ENCODE results near the gene NAALADL2. TPM values are rescaled to one million over a fixed set of nuclear protein-coding genes. Genes with fewer than 3 reads are reported as not detected.
"Not testable (repeated sequence)": the region's sequence is repeated elsewhere in the genome, so short reads cannot be mapped to it uniquely, and the experiment has no call there.

NAALADL2 gene
- total and polyA plus RNA-seq, 2 donors (not counting 3 experiments of a cell fraction or from before 2014, with no cell fraction given): 1.1 to 4.0 TPM

DNA sequence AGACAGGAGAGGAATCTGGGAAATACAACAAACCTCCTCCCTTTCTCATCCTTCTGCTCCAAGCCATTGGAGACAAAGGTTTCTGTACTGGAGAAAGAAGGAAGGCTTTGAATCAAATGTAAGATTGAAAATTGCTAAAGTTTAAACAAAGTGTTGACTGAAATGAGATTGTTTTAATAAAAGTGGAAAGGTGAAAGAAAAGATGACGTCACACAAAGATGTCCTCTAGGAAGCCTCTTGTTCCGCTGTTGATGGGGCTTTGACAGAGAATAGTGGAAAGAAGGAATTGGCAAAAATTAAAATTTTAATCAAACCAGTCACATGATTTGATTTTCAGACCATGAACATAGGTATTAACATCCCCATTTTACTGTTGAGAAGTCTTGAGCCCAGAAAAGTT, 967.6 kb downstream of the NAALADL2 start:
- dilution Hi-C loops (cut with MboI; ENCODE audit: extremely low pct_ligation_motif_present, low sequenced_read_pairs): no loop called here

DNA sequence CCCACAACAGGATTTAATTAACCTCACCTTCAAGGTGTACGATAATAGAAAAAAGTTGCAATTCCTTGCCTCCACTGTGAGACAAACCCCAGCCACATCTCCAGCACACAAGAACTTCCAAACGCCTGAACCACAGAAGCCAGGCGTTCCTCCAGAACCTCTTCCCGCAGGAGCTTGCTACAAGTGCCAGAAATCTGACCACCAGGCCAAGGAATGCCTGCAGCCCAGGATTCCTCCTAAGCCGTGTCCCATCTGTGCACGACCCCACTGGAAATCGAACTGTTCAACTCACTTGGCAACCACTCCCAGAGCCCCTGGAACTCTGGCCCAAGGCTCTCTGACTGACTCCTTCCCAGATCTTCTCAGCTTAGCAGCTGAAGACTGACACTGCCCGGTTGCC, 970.7 kb downstream of the NAALADL2 start:
- H3K27me3 ChIP-seq (ENCODE audit: control insufficient read depth in 2 of 2, insufficient read depth in 2 of 2, low read length in 2 of 2); BruUV-seq (replicated peaks); H3K9me1 ChIP-seq (replicated peaks; ENCODE audit: control insufficient read depth, extremely low read depth, insufficient read depth, low read length); intact Hi-C loops (cut with micrococcal nuclease); H3K9me3 ChIP-seq (replicated peaks; ENCODE audit: control insufficient read depth, insufficient read depth, low read length); H4K20me1 ChIP-seq (replicated peaks; ENCODE audit: control insufficient read depth, extremely low read depth, insufficient read depth, low read length); H3K4me3 ChIP-seq (replicated peaks in 1 of 3; ENCODE audit: insufficient read depth in 1 of 3, low read depth in 1 of 3, low read length in 3 of 3); H3K79me2 ChIP-seq (ENCODE audit: control insufficient read depth, insufficient read depth, low read length); dilution Hi-C loops (cut with MboI; ENCODE audit: extremely low pct_ligation_motif_present, low sequenced_read_pairs); H3K27ac ChIP-seq (ENCODE audit: insufficient read depth, low read depth, low read length); DNase-seq (ENCODE audit: low read depth, low spot score); POLR2A ChIA-PET; H3K9ac ChIP-seq (replicated peaks; ENCODE audit: extremely low read depth, insufficient read depth, low read length); H3K4me2 ChIP-seq (ENCODE audit: insufficient read depth, low read length); CTCF ChIA-PET; H2AFZ ChIP-seq (ENCODE audit: low read depth, low read length); FAIRE-seq; H3K36me3 ChIP-seq (ENCODE audit: control insufficient read depth in 2 of 2, extremely low read depth in 1 of 2, insufficient read depth in 2 of 2, low read length in 2 of 2); H3K4me1 ChIP-seq (ENCODE audit: control insufficient read depth, extremely low read depth, insufficient read depth, low read length): not testable (repeated sequence)

More for the DNA sequence above, 967.6 kb downstream of the NAALADL2 start:
- Histone ChIP-seq H3K27ac (ENCODE audit: insufficient read depth, low read depth, low read length) (no peak overlapping the region), H3K4me1 (ENCODE audit: control insufficient read depth, extremely low read depth, insufficient read depth, low read length) (no peaks in the 10 kb centered on the region), H2AFZ (ENCODE audit: low read depth, low read length) (no peak overlapping the region), H3K9ac (replicated peaks; ENCODE audit: extremely low read depth, insufficient read depth, low read length) (no peak overlapping the region), H3K4me3 (replicated peaks in 1 of 3; ENCODE audit: insufficient read depth in 1 of 3, low read depth in 1 of 3, low read length in 3 of 3) (no peak overlapping the region), H3K27me3 (ENCODE audit: control insufficient read depth in 2 of 2, insufficient read depth in 2 of 2, low read length in 2 of 2) (no peaks in the 10 kb centered on the region), H3K9me1 (replicated peaks; ENCODE audit: control insufficient read depth, extremely low read depth, insufficient read depth, low read length) (no peaks in the 10 kb centered on the region), H3K4me2 (ENCODE audit: insufficient read depth, low read length) (no peak overlapping the region), H3K79me2 (ENCODE audit: control insufficient read depth, insufficient read depth, low read length) (no peaks in the 10 kb centered on the region), H4K20me1 (replicated peaks; ENCODE audit: control insufficient read depth, extremely low read depth, insufficient read depth, low read length) (no peaks in the 10 kb centered on the region), H3K9me3 (replicated peaks; ENCODE audit: control insufficient read depth, insufficient read depth, low read length) (no peaks in the 10 kb centered on the region), H3K36me3 (ENCODE audit: control insufficient read depth in 2 of 2, extremely low read depth in 1 of 2, insufficient read depth in 2 of 2, low read length in 2 of 2) (no peaks in the 10 kb centered on the region)
- FAIRE-seq (no peak), DNase-seq (ENCODE audit: low read depth, low spot score) (no peak)
- BruUV-seq (replicated peaks): no TSS peak
- TF ChIP-seq JUN (IDR thresholded peaks at IDR 0.05; ENCODE audit: borderline replicate concordance, insufficient read depth, insufficient read length, low read depth): no peak
- TF ChIP-seq, protein P1, sequence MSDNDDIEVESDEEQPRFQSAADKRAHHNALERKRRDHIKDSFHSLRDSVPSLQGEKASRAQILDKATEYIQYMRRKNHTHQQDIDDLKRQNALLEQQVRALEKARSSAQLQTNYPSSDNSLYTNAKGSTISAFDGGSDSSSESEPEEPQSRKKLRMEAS (IDR thresholded peaks at IDR 0.05; ENCODE audit: insufficient read depth, insufficient read length): no peak
- no peak for TF ChIP-seq GATA2 (IDR thresholded peaks at IDR 0.05; ENCODE audit: insufficient read depth, insufficient read length, low read depth, low read length)
- TF ChIP-seq EZH2 (IDR thresholded peaks at IDR 0.05; ENCODE audit: borderline replicate concordance, low read depth, low read length, severe bottlenecking): no peak
- TF ChIP-seq, protein P2, sequence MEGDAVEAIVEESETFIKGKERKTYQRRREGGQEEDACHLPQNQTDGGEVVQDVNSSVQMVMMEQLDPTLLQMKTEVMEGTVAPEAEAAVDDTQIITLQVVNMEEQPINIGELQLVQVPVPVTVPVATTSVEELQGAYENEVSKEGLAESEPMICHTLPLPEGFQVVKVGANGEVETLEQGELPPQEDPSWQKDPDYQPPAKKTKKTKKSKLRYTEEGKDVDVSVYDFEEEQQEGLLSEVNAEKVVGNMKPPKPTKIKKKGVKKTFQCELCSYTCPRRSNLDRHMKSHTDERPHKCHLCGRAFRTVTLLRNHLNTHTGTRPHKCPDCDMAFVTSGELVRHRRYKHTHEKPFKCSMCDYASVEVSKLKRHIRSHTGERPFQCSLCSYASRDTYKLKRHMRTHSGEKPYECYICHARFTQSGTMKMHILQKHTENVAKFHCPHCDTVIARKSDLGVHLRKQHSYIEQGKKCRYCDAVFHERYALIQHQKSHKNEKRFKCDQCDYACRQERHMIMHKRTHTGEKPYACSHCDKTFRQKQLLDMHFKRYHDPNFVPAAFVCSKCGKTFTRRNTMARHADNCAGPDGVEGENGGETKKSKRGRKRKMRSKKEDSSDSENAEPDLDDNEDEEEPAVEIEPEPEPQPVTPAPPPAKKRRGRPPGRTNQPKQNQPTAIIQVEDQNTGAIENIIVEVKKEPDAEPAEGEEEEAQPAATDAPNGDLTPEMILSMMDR (IDR thresholded peaks at IDR 0.05; ENCODE audit: extremely low read depth in 1 of 2, insufficient read depth in 1 of 2, low read depth in 1 of 2, low read length in 2 of 2): no peak
- no peak for TF ChIP-seq MYC (IDR thresholded peaks at IDR 0.05; ENCODE audit: low read depth, low read length)
- no peak for TF ChIP-seq POLR2AphosphoS5 (IDR thresholded peaks at IDR 0.05; ENCODE audit: insufficient read depth, low read depth, low read length)
- no peak for TF ChIP-seq POLR2A (IDR thresholded peaks at IDR 0.05; ENCODE audit: low read depth, low read length)
- TF ChIP-seq FOS (IDR thresholded peaks at IDR 0.05; ENCODE audit: borderline replicate concordance, insufficient read depth, low read length): no peak
- intact Hi-C loops (cut with micrococcal nuclease): no loop called here
- ChIA-PET POLR2A (no interaction called here), CTCF (no interaction called here)

DNA sequence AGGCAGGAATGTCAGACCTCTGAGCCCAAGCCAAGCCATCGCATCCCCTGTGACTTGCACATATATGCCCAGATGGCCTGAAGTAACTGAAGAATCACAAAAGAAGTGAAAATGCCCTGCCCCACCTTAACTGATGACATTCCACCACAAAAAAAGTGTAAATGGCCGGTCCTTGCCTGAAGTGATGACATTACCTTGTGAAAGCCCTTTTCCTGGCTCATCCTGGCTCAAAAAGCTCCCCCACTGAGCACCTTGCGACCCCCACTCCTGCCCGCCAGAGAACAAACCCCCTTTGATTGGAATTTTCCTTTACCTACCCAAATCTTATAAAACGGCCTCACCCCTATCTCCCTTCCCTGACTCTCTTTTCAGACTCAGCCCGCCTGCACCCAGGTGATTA, 976.6 kb downstream of the NAALADL2 start:
- dilution Hi-C loops (cut with MboI; ENCODE audit: extremely low pct_ligation_motif_present, low sequenced_read_pairs); H3K27ac ChIP-seq (ENCODE audit: insufficient read depth, low read depth, low read length); H3K4me2 ChIP-seq (ENCODE audit: insufficient read depth, low read length); BruUV-seq (replicated peaks); H3K4me1 ChIP-seq (ENCODE audit: control insufficient read depth, extremely low read depth, insufficient read depth, low read length); H3K79me2 ChIP-seq (ENCODE audit: control insufficient read depth, insufficient read depth, low read length); intact Hi-C loops (cut with micrococcal nuclease); H3K9me1 ChIP-seq (replicated peaks; ENCODE audit: control insufficient read depth, extremely low read depth, insufficient read depth, low read length); FAIRE-seq; CTCF ChIA-PET; H4K20me1 ChIP-seq (replicated peaks; ENCODE audit: control insufficient read depth, extremely low read depth, insufficient read depth, low read length); H3K9ac ChIP-seq (replicated peaks; ENCODE audit: extremely low read depth, insufficient read depth, low read length); H3K4me3 ChIP-seq (replicated peaks in 1 of 3; ENCODE audit: insufficient read depth in 1 of 3, low read depth in 1 of 3, low read length in 3 of 3); H3K27me3 ChIP-seq (ENCODE audit: control insufficient read depth in 2 of 2, insufficient read depth in 2 of 2, low read length in 2 of 2); POLR2A ChIA-PET; H2AFZ ChIP-seq (ENCODE audit: low read depth, low read length); H3K9me3 ChIP-seq (replicated peaks; ENCODE audit: control insufficient read depth, insufficient read depth, low read length); H3K36me3 ChIP-seq (ENCODE audit: control insufficient read depth in 2 of 2, extremely low read depth in 1 of 2, insufficient read depth in 2 of 2, low read length in 2 of 2); DNase-seq (ENCODE audit: low read depth, low spot score): not testable (repeated sequence)

Data from endothelial cell of umbilical vein (primary cell).